Measurements from ENCODE around the gene ANO7. TPM values are rescaled to one million over a fixed set of nuclear protein-coding genes. Genes with fewer than 3 reads are reported as not detected.

ANO7 gene
- total RNA-seq, 1 donor from 2014 or later: 3.4 TPM

GRCh38 chr2:241260911-241261310 lies 72.4 kb downstream of the ANO7 start:
- intact Hi-C loops (cut with DNase I): no loop called here
- no peak for DNase-seq (ENCODE audit: low spot score)

- intact Hi-C loops (cut with DNase I): no loop called here
- DNase-seq (ENCODE audit: low spot score): no peak
These were observed 73.2 kb downstream of the ANO7 start for GRCh38 chr2:241261628-241262027.

GRCh38 chr2:241263061-241263460 lies 74.6 kb downstream of the ANO7 start:
- intact Hi-C loops (cut with DNase I): no loop called here
- DNase-seq (ENCODE audit: low spot score): no peak

- DNase-seq (ENCODE audit: low spot score): no peak
- intact Hi-C loops (cut with DNase I): no loop called here
These were observed 77.0 kb downstream of the ANO7 start for GRCh38 chr2:241265506-241265905.

- intact Hi-C loops (cut with DNase I): no loop called here
- no peak for DNase-seq (ENCODE audit: low spot score)
These were observed 79.0 kb downstream of the ANO7 start for GRCh38 chr2:241267249-241268067.

GRCh38 chr2:241268306-241268705 lies 79.8 kb downstream of the ANO7 start:
- DNase-seq (ENCODE audit: low spot score): no peak
- intact Hi-C loops (cut with DNase I): no loop called here

GRCh38 chr2:241268716-241269445 lies 80.4 kb downstream of the ANO7 start:
- DNase-seq (ENCODE audit: low spot score): no peak
- intact Hi-C loops (cut with DNase I): no loop called here

- DNase-seq (ENCODE audit: low spot score): no peak
- intact Hi-C loops (cut with DNase I): loop anchor here (5.0 kb wide), 1 partner anchor 118 kb away; the partner anchor contains the start of gene PPP1R7
These were observed 81.4 kb downstream of the ANO7 start for GRCh38 chr2:241269707-241270520.

- no peak for DNase-seq (ENCODE audit: low spot score)
- intact Hi-C loops (cut with DNase I): loop anchor here (5.0 kb wide), 1 partner anchor 118 kb away; the partner anchor contains the start of gene PPP1R7
These were observed 82.1 kb downstream of the ANO7 start for GRCh38 chr2:241270531-241270930.

GRCh38 chr2:241271706-241272302 lies 83.3 kb downstream of the ANO7 start:
- DNase-seq (ENCODE audit: low spot score): peak; percentile 94
- intact Hi-C loops (cut with DNase I): loop anchor here (2.0 to 5.0 kb wide), 2 partner anchors 43 to 120 kb away; partner anchors contain the start of genes HDLBP, PPP1R7 and SEPTIN2

GRCh38 chr2:241272303-241273209 lies 84.1 kb downstream of the ANO7 start:
- peak; percentile 84 for DNase-seq (ENCODE audit: low spot score)
- intact Hi-C loops (cut with DNase I): loop anchor here (2.0 to 5.0 kb wide), 2 partner anchors 42 to 120 kb away; partner anchors contain the start of genes HDLBP, PPP1R7 and SEPTIN2

GRCh38 chr2:241273210-241274020 lies 84.9 kb downstream of the ANO7 start:
- DNase-seq (ENCODE audit: low spot score): no peak

GRCh38 chr2:241274127-241274526 lies 85.7 kb downstream of the ANO7 start:
- intact Hi-C loops (cut with DNase I): loop anchor here (5.0 kb wide), 1 partner anchor 122 kb away; the partner anchor contains the start of gene PPP1R7

More at GRCh38 chr2:241273210-241274020, 84.9 kb downstream of the ANO7 start:
- intact Hi-C loops (cut with DNase I): loop anchor here (2.0 to 5.0 kb wide), 2 partner anchors 41 to 121 kb away; partner anchors contain the start of genes HDLBP, PPP1R7 and SEPTIN2

More at GRCh38 chr2:241274127-241274526, 85.7 kb downstream of the ANO7 start:
- DNase-seq (ENCODE audit: low spot score): no peak

Measured in cardiac septum (tissue), 1 donor.